ENCODE measurements around the gene ERH.

ERH gene

GRCh38 chr14:69360438-69361108 is 37.5 kb downstream of the ERH start:
- no peak overlapping the region for H3K4me3 ChIP-seq (IDR thresholded peaks at IDR 0.05; ENCODE audit: insufficient read depth, low read depth, low read length)
- H3K4me2 ChIP-seq = no peak overlapping the region
- no peak overlapping the region for H3K27ac ChIP-seq
- no peak overlapping the region for H2AFZ ChIP-seq (ENCODE audit: low read depth)
- no peaks in the 10 kb centered on the region for H3K36me3 ChIP-seq (ENCODE audit: insufficient read depth)
- no peak for TF ChIP-seq CTCF (conservative IDR thresholded peaks at IDR 0.05; ENCODE audit: low read depth, low read length)
- no peaks in the 10 kb centered on the region for H4K20me1 ChIP-seq (ENCODE audit: insufficient read depth)
- no peaks in the 10 kb centered on the region for H3K79me2 ChIP-seq (ENCODE audit: insufficient read depth, low read depth)
- peaks cover 8% of the 10 kb centered on the region for H3K4me1 ChIP-seq (ENCODE audit: low read depth, poor library complexity, severe bottlenecking)
- H3K27me3 ChIP-seq (ENCODE audit: insufficient read depth, low read depth) = no peaks in the 10 kb centered on the region
- H3K9ac ChIP-seq = no peak overlapping the region

- Histone ChIP-seq H3K27ac (no peak overlapping the region), H3K4me2 (no peak overlapping the region), H4K20me1 (ENCODE audit: insufficient read depth) (no peaks in the 10 kb centered on the region), H3K9ac (no peak overlapping the region), H3K4me3 (IDR thresholded peaks at IDR 0.05; ENCODE audit: insufficient read depth, low read depth, low read length) (no peak overlapping the region), H3K36me3 (ENCODE audit: insufficient read depth) (no peaks in the 10 kb centered on the region), H3K79me2 (ENCODE audit: insufficient read depth, low read depth) (no peaks in the 10 kb centered on the region), H3K4me1 (ENCODE audit: low read depth, poor library complexity, severe bottlenecking) (peaks cover 25% of the 10 kb centered on the region), H3K27me3 (ENCODE audit: insufficient read depth, low read depth) (no peaks in the 10 kb centered on the region), H2AFZ (ENCODE audit: low read depth) (no peak overlapping the region)
- no peak for TF ChIP-seq CTCF (conservative IDR thresholded peaks at IDR 0.05; ENCODE audit: low read depth, low read length)
Measured at GRCh38 chr14:69358966-69359365, 39.1 kb downstream of the ERH start.

GRCh38 chr14:69358233-69358963 is 39.7 kb downstream of the ERH start:
- no peak for TF ChIP-seq CTCF (conservative IDR thresholded peaks at IDR 0.05; ENCODE audit: low read depth, low read length)
- Histone ChIP-seq H2AFZ (ENCODE audit: low read depth) (no peak overlapping the region), H3K4me1 (ENCODE audit: low read depth, poor library complexity, severe bottlenecking) (peaks cover 30% of the 10 kb centered on the region), H4K20me1 (ENCODE audit: insufficient read depth) (no peaks in the 10 kb centered on the region), H3K27ac (no peak overlapping the region), H3K9ac (no peak overlapping the region), H3K27me3 (ENCODE audit: insufficient read depth, low read depth) (no peaks in the 10 kb centered on the region), H3K4me3 (IDR thresholded peaks at IDR 0.05; ENCODE audit: insufficient read depth, low read depth, low read length) (no peak overlapping the region), H3K36me3 (ENCODE audit: insufficient read depth) (no peaks in the 10 kb centered on the region), H3K4me2 (no peak overlapping the region), H3K79me2 (ENCODE audit: insufficient read depth, low read depth) (no peaks in the 10 kb centered on the region)

GRCh38 chr14:69357544-69358200 is 40.4 kb downstream of the ERH start:
- H3K27ac ChIP-seq = no peak overlapping the region
- TF ChIP-seq CTCF (conservative IDR thresholded peaks at IDR 0.05; ENCODE audit: low read depth, low read length) = no peak
- H3K27me3 ChIP-seq (ENCODE audit: insufficient read depth, low read depth) = no peaks in the 10 kb centered on the region
- no peak overlapping the region for H3K4me2 ChIP-seq
- no peak overlapping the region for H2AFZ ChIP-seq (ENCODE audit: low read depth)
- H3K79me2 ChIP-seq (ENCODE audit: insufficient read depth, low read depth) = no peaks in the 10 kb centered on the region
- no peak overlapping the region for H3K9ac ChIP-seq
- no peak overlapping the region for H3K4me3 ChIP-seq (IDR thresholded peaks at IDR 0.05; ENCODE audit: insufficient read depth, low read depth, low read length)
- peaks cover 33% of the 10 kb centered on the region for H3K4me1 ChIP-seq (ENCODE audit: low read depth, poor library complexity, severe bottlenecking)
- H4K20me1 ChIP-seq (ENCODE audit: insufficient read depth) = no peaks in the 10 kb centered on the region
- no peaks in the 10 kb centered on the region for H3K36me3 ChIP-seq (ENCODE audit: insufficient read depth)
